ENCODE data around the gene ITFG2. TPM values are rescaled to one million over a fixed set of nuclear protein-coding genes. Genes with fewer than 3 reads are reported as not detected.
"Not testable (repeated sequence)": the region's sequence is repeated elsewhere in the genome, so short reads cannot be mapped to it uniquely, and the experiment has no call there.

Gene ITFG2
- total RNA-seq, 1 donor from 2014 or later: 14.6 TPM

DNA sequence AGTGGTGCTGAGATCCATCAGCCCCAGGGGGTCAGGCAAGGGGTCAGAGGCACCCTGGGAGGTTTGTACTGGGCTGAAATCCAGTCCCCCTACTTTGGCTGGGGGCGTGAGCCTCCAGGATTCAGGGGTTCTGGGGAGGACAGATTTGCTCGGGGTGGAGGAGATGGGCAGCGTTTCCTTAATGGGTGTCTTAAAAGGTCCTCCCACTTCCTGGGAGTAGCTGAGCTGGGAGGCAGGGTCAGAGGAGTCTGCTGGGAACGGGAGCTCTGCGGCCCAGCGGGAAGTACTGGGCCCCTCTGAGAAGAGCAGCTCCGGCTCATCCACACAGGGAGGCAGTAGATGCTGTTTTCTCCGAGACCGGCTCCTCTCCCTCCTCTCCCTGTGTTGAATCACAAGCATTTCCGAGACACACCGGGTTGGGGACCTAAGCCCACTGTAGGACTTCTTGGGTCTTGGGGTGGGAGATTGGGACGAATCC lies 46.5 kb downstream of the ITFG2 start:
- ATAC-seq: peak; percentile 44

DNA sequence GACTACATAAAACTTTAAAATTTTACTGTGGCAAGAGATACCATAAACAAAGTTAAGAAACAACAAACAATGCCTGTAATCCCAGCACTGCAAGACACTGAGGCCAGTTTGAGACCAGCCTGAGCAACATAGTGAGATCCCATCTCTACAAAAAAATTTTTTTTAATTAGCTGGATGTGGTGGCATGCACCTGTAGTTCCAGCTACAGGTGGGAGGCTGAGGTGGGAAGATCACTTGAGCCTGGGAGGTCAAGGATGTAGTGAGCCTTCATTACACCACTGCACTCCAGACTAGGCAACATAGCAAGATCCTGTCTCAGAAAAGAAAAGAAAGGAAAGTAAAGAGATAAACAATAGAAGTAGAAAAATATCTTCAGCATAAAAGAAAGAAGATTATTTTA lies 47.7 kb downstream of the ITFG2 start:
- no peak for ATAC-seq
- no peak for DNase-seq (ENCODE audit: low spot score)

More for the DNA sequence above, 46.5 kb downstream of the ITFG2 start:
- DNase-seq (ENCODE audit: low spot score): no peak

DNA sequence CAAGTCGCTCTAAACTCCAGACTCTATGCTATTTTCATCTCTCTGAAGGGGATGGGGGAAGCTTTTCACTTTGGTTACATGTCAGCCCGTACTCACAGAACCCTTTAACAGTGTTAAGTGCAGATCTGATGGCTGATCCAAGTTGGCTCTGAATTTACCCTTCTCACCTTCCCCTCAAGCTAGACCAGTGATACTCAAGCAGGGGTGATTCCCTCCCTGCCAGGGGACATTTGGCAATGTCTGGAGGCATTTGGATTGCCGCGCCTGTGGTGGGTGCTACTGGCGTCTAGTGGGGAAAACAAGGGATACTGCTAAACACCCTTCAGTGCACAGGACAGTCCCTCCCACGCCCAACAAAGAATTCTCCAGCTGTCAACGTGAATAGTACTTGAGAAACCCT lies 50.4 kb downstream of the ITFG2 start:
- no peak for DNase-seq (ENCODE audit: low spot score)
- ATAC-seq: no peak

GRCh38 chr12:2863402-2863801 lies 50.9 kb downstream of the ITFG2 start:
- not testable (repeated sequence) for ATAC-seq; DNase-seq (ENCODE audit: low spot score)

DNA sequence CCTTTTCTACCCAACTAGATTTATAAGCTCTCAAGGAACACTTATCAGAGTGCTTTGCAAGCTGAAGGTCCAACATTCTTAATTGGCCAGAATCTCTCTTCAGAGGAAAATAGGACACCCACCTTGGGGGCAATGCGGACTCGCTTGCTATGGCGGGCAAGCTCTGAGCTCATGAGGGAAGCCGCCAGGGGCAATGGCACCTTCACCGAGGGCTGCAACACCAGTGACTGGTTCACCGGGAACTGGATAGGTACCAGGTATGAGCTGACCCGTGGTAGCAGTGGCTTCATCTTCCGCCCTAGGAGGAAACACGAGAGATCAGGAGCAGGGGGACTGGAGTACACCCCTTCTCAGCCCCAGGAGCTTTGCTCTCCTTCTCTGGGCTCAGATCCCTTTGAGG lies 51.7 kb downstream of the ITFG2 start:
- ATAC-seq (no peak), DNase-seq (ENCODE audit: low spot score) (no peak)

GRCh38 chr12:2868986-2869632 lies 56.6 kb downstream of the ITFG2 start:
- not testable (repeated sequence) for DNase-seq (ENCODE audit: low spot score); ATAC-seq

Other genes with a start within 250 kb of the ITFG2 start
- 50.4 TPM for gene FKBP4, start 17.7 kb upstream of the ITFG2 start, total RNA-seq
- gene NRIP2, start 22.4 kb downstream of the ITFG2 start, total RNA-seq: 0.15 TPM
- not detected for gene TEX52, start 44.4 kb downstream of the ITFG2 start, total RNA-seq
- 0.86 TPM for gene FOXM1, start 64.5 kb downstream of the ITFG2 start, total RNA-seq
- gene RHNO1, start 64.6 kb downstream of the ITFG2 start, total RNA-seq: 1.8 TPM
- 2.7 TPM for gene TULP3, start 78.2 kb downstream of the ITFG2 start, total RNA-seq
- gene TEAD4, start 146.7 kb downstream of the ITFG2 start, total RNA-seq: 1.6 TPM